Calu3 (cell line): Measurements from ENCODE around the gene RFESD. TPM values are rescaled to one million over a fixed set of nuclear protein-coding genes. Genes with fewer than 3 reads are reported as not detected.

Experiments used
- BruUV-seq: library from RNA; stranded (reverse); fragments of 400-500 nt; replicated peaks from 2 replicates; lab custom pipeline; 2021; lab: Mats Ljungman, UMichigan
- CTCF ChIA-PET: fragments of 300-600 bp; sonication (Branson Sonifier 250); formaldehyde crosslinking; loops from one replicate; lab custom pipeline; 2022; ENCODE audit warnings: antibody characterized with exemption; lab: Charles Lee
- DNase-seq: peaks from one replicate; pipeline ENCODE4 v3.0.0; 2022
- H3K27ac Mint-ChIP-seq: one replicate; pipeline ENCODE4 v1.8.0; 2022; ENCODE audit warnings: mixed read lengths; ENCODE audit not compliant: unreplicated experiment
- H3K27me3 Mint-ChIP-seq: one replicate; pipeline ENCODE4 v1.8.0; 2022; ENCODE audit warnings: mixed read lengths; ENCODE audit not compliant: unreplicated experiment
- H3K36me3 Mint-ChIP-seq: one replicate; pipeline ENCODE4 v1.8.0; 2022; ENCODE audit warnings: mild to moderate bottlenecking, moderate library complexity, mixed read lengths; ENCODE audit not compliant: insufficient read depth, unreplicated experiment
- H3K4me1 Mint-ChIP-seq: one replicate; pipeline ENCODE4 v1.8.0; 2022; ENCODE audit warnings: mild to moderate bottlenecking, low read depth, mixed read lengths; ENCODE audit not compliant: unreplicated experiment
- H3K4me3 Mint-ChIP-seq: one replicate; pipeline ENCODE4 v1.8.0; 2022; ENCODE audit warnings: mild to moderate bottlenecking, low read depth, moderate library complexity, mixed read lengths; ENCODE audit not compliant: unreplicated experiment
- H3K9me3 Mint-ChIP-seq: one replicate; pipeline ENCODE4 v1.8.0; 2022; ENCODE audit warnings: low read depth, mixed read lengths; ENCODE audit not compliant: unreplicated experiment
- CTCF ChIP-seq: fragments of 200-600 bp; IDR thresholded peaks from one replicate; pipeline ENCODE4 v1.8.0; 2022; ENCODE audit warnings: antibody characterized with exemption; ENCODE audit not compliant: unreplicated experiment
- intact Hi-C: fragments of 100-400 bp; cut with micrococcal nuclease; formaldehyde crosslinking; loops from one replicate; pipeline ENCODE4 v1.10.0; 2022; ENCODE audit not compliant: unreplicated experiment
- total RNA-seq: library from RNA; stranded (reverse); gene quantifications from 2 replicates; pipeline ENCODE4 v1.2.3, GENCODE V29; 2022

Gene RFESD
- total RNA-seq, 1 experiment from 2014 or later = 2.9 TPM

- TF ChIP-seq CTCF = no peak
- no peaks in the 10 kb centered on the region for H3K4me1 Mint-ChIP-seq
- H3K9me3 Mint-ChIP-seq = peaks cover 8% of the 10 kb centered on the region
- H3K27me3 Mint-ChIP-seq = no peaks in the 10 kb centered on the region
- no TSS peak for BruUV-seq
- no peak overlapping the region for H3K27ac Mint-ChIP-seq
- H3K4me3 Mint-ChIP-seq = no peak overlapping the region
- intact Hi-C loops = no loop called here
- no peaks in the 10 kb centered on the region for H3K36me3 Mint-ChIP-seq
- no peak for DNase-seq
- CTCF ChIA-PET = no interaction called here
Measured at GRCh38 chr5:95613514-95613913, 33.1 kb upstream of the RFESD start.

GRCh38 chr5:95615164-95615467 is 31.5 kb upstream of the RFESD start:
- H3K27me3 Mint-ChIP-seq = no peaks in the 10 kb centered on the region
- no TSS peak for BruUV-seq
- no peak overlapping the region for H3K4me3 Mint-ChIP-seq
- CTCF ChIA-PET = no interaction called here
- DNase-seq = no peak
- H3K36me3 Mint-ChIP-seq = no peaks in the 10 kb centered on the region
- peaks cover 8% of the 10 kb centered on the region for H3K4me1 Mint-ChIP-seq
- no peak for TF ChIP-seq CTCF
- H3K9me3 Mint-ChIP-seq = peaks cover 8% of the 10 kb centered on the region
- intact Hi-C loops = no loop called here
- no peak overlapping the region for H3K27ac Mint-ChIP-seq

- no peak overlapping the region for H3K27ac Mint-ChIP-seq
- BruUV-seq = no TSS peak
- no peak overlapping the region for H3K4me3 Mint-ChIP-seq
- peaks cover 9% of the 10 kb centered on the region for H3K4me1 Mint-ChIP-seq
- H3K9me3 Mint-ChIP-seq = peaks cover 8% of the 10 kb centered on the region
- DNase-seq = no peak
- intact Hi-C loops = no loop called here
- CTCF ChIA-PET = no interaction called here
- peaks cover 10% of the 10 kb centered on the region for H3K36me3 Mint-ChIP-seq
- no peak for TF ChIP-seq CTCF
- H3K27me3 Mint-ChIP-seq = peaks cover 8% of the 10 kb centered on the region
Measured at GRCh38 chr5:95617057-95617456, 29.5 kb upstream of the RFESD start.

GRCh38 chr5:95619096-95619495 is 27.5 kb upstream of the RFESD start:
- intact Hi-C loops = loop anchor here (2.0 kb wide), 1 partner anchor 62 kb away; no protein-coding TSS in a partner anchor
- Mint-ChIP-seq H3K27me3 (peaks cover 27% of the 10 kb centered on the region), H3K4me1 (peaks cover 9% of the 10 kb centered on the region), H3K27ac (no peak overlapping the region), H3K9me3 (no peaks in the 10 kb centered on the region), H3K4me3 (no peak overlapping the region), H3K36me3 (peaks cover 10% of the 10 kb centered on the region)
- BruUV-seq = no TSS peak
- no peak for TF ChIP-seq CTCF
- no peak for DNase-seq
- CTCF ChIA-PET = no interaction called here
